GM23338 (cell line): ENCODE measurements around the gene DYRK1A. TPM values are rescaled to one million over a fixed set of nuclear protein-coding genes. Genes with fewer than 3 reads are reported as not detected.

Experiments used
- ATAC-seq: fragments of 200-7000 bp; cut with Tn5 transposase; 3 replicates; pipeline ENCODE4 v1.9.1; 2020
- DNase-seq: peaks from one replicate; pipeline ENCODE4 v3.0.0-alpha.2; 2015; ENCODE audit warnings: low spot score
- H2AFZ ChIP-seq: fragments of 200-600 bp; sonication (generic); 2 replicates; pipeline ENCODE4 v1.8.0; 2016; ENCODE audit warnings: antibody characterized with exemption, mild to moderate bottlenecking, moderate library complexity
- H3F3A ChIP-seq: fragments of 200-600 bp; sonication (generic); replicated peaks from 2 replicates; pipeline ENCODE4 v1.8.0; 2017; ENCODE audit warnings: antibody characterized with exemption, mixed run types, low read depth
- H3K27ac ChIP-seq: fragments of 200-600 bp; sonication (generic); 2 replicates; pipeline ENCODE4 v1.6.1; 2016; ENCODE audit warnings: low read depth
- H3K27me3 ChIP-seq: fragments of 200-600 bp; sonication (generic); 2 replicates; pipeline ENCODE4 v1.8.0; 2016; ENCODE audit warnings: mild to moderate bottlenecking, mixed run types, moderate library complexity; ENCODE audit not compliant: insufficient read depth
- H3K36me3 ChIP-seq: fragments of 200-600 bp; sonication (generic); 2 replicates; pipeline ENCODE4 v1.8.0; 2016; ENCODE audit warnings: mild to moderate bottlenecking; ENCODE audit not compliant: insufficient read depth
- H3K4me1 ChIP-seq: fragments of 200-600 bp; sonication (generic); 2 replicates; pipeline ENCODE4 v1.8.0; 2016; ENCODE audit warnings: mild to moderate bottlenecking, moderate library complexity; ENCODE audit not compliant: insufficient read depth
- H3K4me2 ChIP-seq: fragments of 200-600 bp; sonication (generic); 2 replicates; pipeline ENCODE4 v1.7.1; 2017; ENCODE audit warnings: mixed run types
- H3K4me3 ChIP-seq: fragments of 200-600 bp; sonication (generic); 2 replicates; pipeline ENCODE4 v1.6.1; 2016; ENCODE audit warnings: mixed run types
- H3K79me2 ChIP-seq: fragments of 200-600 bp; sonication (generic); replicated peaks from 2 replicates; pipeline ENCODE4 v1.8.0; 2017; ENCODE audit warnings: mild to moderate bottlenecking; ENCODE audit not compliant: insufficient read depth
- H3K9me2 ChIP-seq: fragments of 200-600 bp; sonication (generic); 2 replicates; pipeline ENCODE4 v1.8.0; 2017; ENCODE audit not compliant: insufficient read depth
- H4K20me1 ChIP-seq: fragments of 200-600 bp; sonication (generic); replicated peaks from 2 replicates; pipeline ENCODE4 v1.8.0; 2017; ENCODE audit warnings: mild to moderate bottlenecking; ENCODE audit not compliant: insufficient read depth
- H3K27ac Mint-ChIP-seq: 2 replicates; pipeline ENCODE4 v1.8.0; 2020; ENCODE audit warnings: inconsistent platforms, mild to moderate bottlenecking, moderate library complexity, mixed read lengths
- H3K27me3 Mint-ChIP-seq: 3 replicates; pipeline ENCODE4 v1.8.0; 2022; ENCODE audit warnings: low read depth, mild to moderate bottlenecking, moderate library complexity, mixed read lengths, inconsistent platforms; ENCODE audit not compliant: insufficient read depth, poor library complexity
- H3K36me3 Mint-ChIP-seq: 3 replicates; pipeline ENCODE4 v1.8.0; 2021; ENCODE audit warnings: low read depth, mild to moderate bottlenecking, inconsistent platforms, moderate library complexity, mixed read lengths
- H3K4me1 Mint-ChIP-seq: 3 replicates; pipeline ENCODE4 v1.8.0; 2020; ENCODE audit warnings: mild to moderate bottlenecking, inconsistent platforms, mixed read lengths
- H3K4me3 Mint-ChIP-seq: 3 replicates; pipeline ENCODE4 v1.8.0; 2021; ENCODE audit warnings: moderate library complexity, mild to moderate bottlenecking, inconsistent platforms, mixed read lengths
- H3K9me3 Mint-ChIP-seq: 3 replicates; pipeline ENCODE4 v1.8.0; 2020; ENCODE audit warnings: moderate library complexity, mild to moderate bottlenecking, inconsistent platforms, mixed read lengths
- CREB1 ChIP-seq: fragments of 250-450 bp; sonication (Bioruptor Pico); IDR thresholded peaks from 2 replicates; pipeline ENCODE4 v1.5.0; 2020; ENCODE audit warnings: low read depth, mild to moderate bottlenecking, moderate library complexity
- CTCF ChIP-seq, 2 experiments: fragments of 200-600 bp in 1 of 2; sonication (generic) in 1 of 2; conservative IDR thresholded peaks; 2 replicates each; pipeline versions ENCODE4 v1.5.1 to v1.6.1; 2016 to 2017; ENCODE audit warnings: antibody characterized with exemption in 2 of 2, low read depth in 2 of 2, mild to moderate bottlenecking in 2 of 2, moderate library complexity in 1 of 2
- ETS1 ChIP-seq: IDR thresholded peaks from 2 replicates; pipeline ENCODE4 v1.6.1; 2016; ENCODE audit warnings: antibody characterized with exemption
- EZH2 ChIP-seq: fragments of 200-600 bp; sonication (generic); IDR thresholded peaks from one replicate; pipeline ENCODE4 v1.8.0; 2017; ENCODE audit warnings: antibody characterized with exemption, mild to moderate bottlenecking, low read depth; ENCODE audit not compliant: unreplicated experiment
- EZH2phosphoT487 ChIP-seq: fragments of 200-600 bp; sonication (generic); IDR thresholded peaks from one replicate; pipeline ENCODE4 v1.8.1; 2018; ENCODE audit warnings: antibody characterized with exemption; ENCODE audit not compliant: unreplicated experiment
- JUNB ChIP-seq: IDR thresholded peaks from one replicate; pipeline ENCODE4 v1.6.1; 2016; ENCODE audit warnings: antibody characterized with exemption; ENCODE audit not compliant: unreplicated experiment
- NANOG ChIP-seq: IDR thresholded peaks from 2 replicates; pipeline ENCODE4 v1.6.1; 2016; ENCODE audit warnings: antibody characterized with exemption, borderline replicate concordance
- POLR2AphosphoS5 ChIP-seq: IDR thresholded peaks from 2 replicates; pipeline ENCODE4 v1.6.1; 2016; ENCODE audit warnings: antibody characterized with exemption, low read depth
- STAT1 ChIP-seq: IDR thresholded peaks from one replicate; pipeline ENCODE4 v1.6.1; 2016; ENCODE audit warnings: antibody characterized with exemption; ENCODE audit not compliant: unreplicated experiment
- ZNF114 ChIP-seq: fragments of 250-450 bp; sonication (Bioruptor Pico); IDR thresholded peaks from 2 replicates; pipeline ENCODE4 v1.5.0; 2020; ENCODE audit warnings: mild to moderate bottlenecking, moderate library complexity
- ZNF331 ChIP-seq: fragments of 250-450 bp; sonication (Bioruptor Pico); IDR thresholded peaks from 2 replicates; pipeline ENCODE4 v1.5.0; 2020; ENCODE audit warnings: low read depth, mild to moderate bottlenecking, moderate library complexity
- polyA plus RNA-seq: library from polyadenylated mRNA; unstranded; fragments of >200 nt; fragmentation: Nextera tagmentation; extraction: Ambion mirVana; gene quantifications from 2 replicates; pipeline ENCODE4 v1.2.1, GENCODE V29; 2016
- total RNA-seq: library from RNA; depleted of rRNA; stranded (reverse); fragments of >200 nt; shearing (Covaris generic); gene quantifications from 2 replicates; pipeline ENCODE4 v1.2.3, GENCODE V29; 2014
- TF ChIP-seq, protein P1 (sequence below): fragments of 250-450 bp; sonication (Bioruptor Pico); IDR thresholded peaks from 2 replicates; pipeline ENCODE4 v1.5.0; 2020; ENCODE audit warnings: mild to moderate bottlenecking, moderate library complexity
- TF ChIP-seq, protein P2 (sequence below): IDR thresholded peaks from one replicate; pipeline ENCODE4 v1.6.1; 2018; ENCODE audit warnings: antibody characterized with exemption; ENCODE audit not compliant: unreplicated experiment

The DYRK1A gene
- total and polyA plus RNA-seq, 2 experiments from 2014 or later, result 10.3 to 84.7 TPM

DNA sequence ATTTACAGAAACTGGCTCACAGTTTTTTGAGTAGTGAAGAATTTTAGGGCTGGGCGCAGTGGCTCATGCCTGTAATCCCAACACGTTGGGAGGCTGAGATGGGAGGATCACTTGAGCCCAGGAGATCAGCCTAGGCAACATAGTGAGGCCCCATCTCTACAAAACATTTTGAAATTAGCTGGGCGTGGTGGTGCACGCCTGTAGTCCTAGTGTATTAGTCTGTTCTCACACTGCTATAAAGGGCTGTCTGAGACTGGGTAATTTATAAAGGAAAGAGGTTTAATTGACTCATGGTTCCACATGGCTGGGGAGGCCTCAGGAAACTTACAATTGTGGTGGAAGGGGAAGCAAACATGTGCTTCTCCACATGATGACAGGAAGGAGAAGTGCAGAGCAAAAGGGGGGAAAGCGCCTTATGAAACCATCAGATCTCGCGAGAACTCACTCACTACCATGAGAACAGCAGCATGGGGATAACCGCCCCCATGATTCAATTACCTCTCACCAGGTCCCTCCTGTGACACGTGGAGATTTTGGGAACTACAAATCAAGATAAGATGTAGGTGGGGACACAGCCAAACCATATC is 24.4 kb upstream of the DYRK1A start:
- Mint-ChIP-seq H3K4me1 (peaks cover 12% of the 10 kb centered on the region), H3K27me3 (peaks cover 3% of the 10 kb centered on the region), H3K9me3 (peaks cover 4% of the 10 kb centered on the region), H3K27ac (no peak overlapping the region), H3K36me3 (0 out of 3 replicates have a peak, but pooled peaks cover 4% of the 10 kb centered on the region), H3K4me3 (no peak overlapping the region)
- ATAC-seq (no peak), DNase-seq (no peak)
- Histone ChIP-seq H2AFZ (no peak overlapping the region; the same call in 1 of the 2 replicates), H3K27me3 (no peaks in the 10 kb centered on the region), H4K20me1 (no peaks in the 10 kb centered on the region), H3F3A (no peaks in the 10 kb centered on the region), H3K36me3 (no peaks in the 10 kb centered on the region), H3K4me3 (no peak overlapping the region), H3K4me1 (peaks cover 5% of the 10 kb centered on the region), H3K79me2 (no peaks in the 10 kb centered on the region), H3K27ac (no peak overlapping the region), H3K9me2 (no peaks in the 10 kb centered on the region), H3K4me2 (no peak overlapping the region)
- TF ChIP-seq EZH2 (no peak), CREB1 (CRISPR knock-in tag) (no peak), CTCF (conservative IDR thresholded peaks at IDR 0.05; ENCODE audit: low read depth in 2 of 2) (no peak), NANOG (no peak), EZH2phosphoT487 (no peak), ZNF331 (CRISPR knock-in tag) (no peak), STAT1 (no peak), POLR2AphosphoS5 (no peak), ETS1 (no peak), JUNB (no peak), ZNF114 (CRISPR knock-in tag) (no peak)
- TF ChIP-seq, protein P1, sequence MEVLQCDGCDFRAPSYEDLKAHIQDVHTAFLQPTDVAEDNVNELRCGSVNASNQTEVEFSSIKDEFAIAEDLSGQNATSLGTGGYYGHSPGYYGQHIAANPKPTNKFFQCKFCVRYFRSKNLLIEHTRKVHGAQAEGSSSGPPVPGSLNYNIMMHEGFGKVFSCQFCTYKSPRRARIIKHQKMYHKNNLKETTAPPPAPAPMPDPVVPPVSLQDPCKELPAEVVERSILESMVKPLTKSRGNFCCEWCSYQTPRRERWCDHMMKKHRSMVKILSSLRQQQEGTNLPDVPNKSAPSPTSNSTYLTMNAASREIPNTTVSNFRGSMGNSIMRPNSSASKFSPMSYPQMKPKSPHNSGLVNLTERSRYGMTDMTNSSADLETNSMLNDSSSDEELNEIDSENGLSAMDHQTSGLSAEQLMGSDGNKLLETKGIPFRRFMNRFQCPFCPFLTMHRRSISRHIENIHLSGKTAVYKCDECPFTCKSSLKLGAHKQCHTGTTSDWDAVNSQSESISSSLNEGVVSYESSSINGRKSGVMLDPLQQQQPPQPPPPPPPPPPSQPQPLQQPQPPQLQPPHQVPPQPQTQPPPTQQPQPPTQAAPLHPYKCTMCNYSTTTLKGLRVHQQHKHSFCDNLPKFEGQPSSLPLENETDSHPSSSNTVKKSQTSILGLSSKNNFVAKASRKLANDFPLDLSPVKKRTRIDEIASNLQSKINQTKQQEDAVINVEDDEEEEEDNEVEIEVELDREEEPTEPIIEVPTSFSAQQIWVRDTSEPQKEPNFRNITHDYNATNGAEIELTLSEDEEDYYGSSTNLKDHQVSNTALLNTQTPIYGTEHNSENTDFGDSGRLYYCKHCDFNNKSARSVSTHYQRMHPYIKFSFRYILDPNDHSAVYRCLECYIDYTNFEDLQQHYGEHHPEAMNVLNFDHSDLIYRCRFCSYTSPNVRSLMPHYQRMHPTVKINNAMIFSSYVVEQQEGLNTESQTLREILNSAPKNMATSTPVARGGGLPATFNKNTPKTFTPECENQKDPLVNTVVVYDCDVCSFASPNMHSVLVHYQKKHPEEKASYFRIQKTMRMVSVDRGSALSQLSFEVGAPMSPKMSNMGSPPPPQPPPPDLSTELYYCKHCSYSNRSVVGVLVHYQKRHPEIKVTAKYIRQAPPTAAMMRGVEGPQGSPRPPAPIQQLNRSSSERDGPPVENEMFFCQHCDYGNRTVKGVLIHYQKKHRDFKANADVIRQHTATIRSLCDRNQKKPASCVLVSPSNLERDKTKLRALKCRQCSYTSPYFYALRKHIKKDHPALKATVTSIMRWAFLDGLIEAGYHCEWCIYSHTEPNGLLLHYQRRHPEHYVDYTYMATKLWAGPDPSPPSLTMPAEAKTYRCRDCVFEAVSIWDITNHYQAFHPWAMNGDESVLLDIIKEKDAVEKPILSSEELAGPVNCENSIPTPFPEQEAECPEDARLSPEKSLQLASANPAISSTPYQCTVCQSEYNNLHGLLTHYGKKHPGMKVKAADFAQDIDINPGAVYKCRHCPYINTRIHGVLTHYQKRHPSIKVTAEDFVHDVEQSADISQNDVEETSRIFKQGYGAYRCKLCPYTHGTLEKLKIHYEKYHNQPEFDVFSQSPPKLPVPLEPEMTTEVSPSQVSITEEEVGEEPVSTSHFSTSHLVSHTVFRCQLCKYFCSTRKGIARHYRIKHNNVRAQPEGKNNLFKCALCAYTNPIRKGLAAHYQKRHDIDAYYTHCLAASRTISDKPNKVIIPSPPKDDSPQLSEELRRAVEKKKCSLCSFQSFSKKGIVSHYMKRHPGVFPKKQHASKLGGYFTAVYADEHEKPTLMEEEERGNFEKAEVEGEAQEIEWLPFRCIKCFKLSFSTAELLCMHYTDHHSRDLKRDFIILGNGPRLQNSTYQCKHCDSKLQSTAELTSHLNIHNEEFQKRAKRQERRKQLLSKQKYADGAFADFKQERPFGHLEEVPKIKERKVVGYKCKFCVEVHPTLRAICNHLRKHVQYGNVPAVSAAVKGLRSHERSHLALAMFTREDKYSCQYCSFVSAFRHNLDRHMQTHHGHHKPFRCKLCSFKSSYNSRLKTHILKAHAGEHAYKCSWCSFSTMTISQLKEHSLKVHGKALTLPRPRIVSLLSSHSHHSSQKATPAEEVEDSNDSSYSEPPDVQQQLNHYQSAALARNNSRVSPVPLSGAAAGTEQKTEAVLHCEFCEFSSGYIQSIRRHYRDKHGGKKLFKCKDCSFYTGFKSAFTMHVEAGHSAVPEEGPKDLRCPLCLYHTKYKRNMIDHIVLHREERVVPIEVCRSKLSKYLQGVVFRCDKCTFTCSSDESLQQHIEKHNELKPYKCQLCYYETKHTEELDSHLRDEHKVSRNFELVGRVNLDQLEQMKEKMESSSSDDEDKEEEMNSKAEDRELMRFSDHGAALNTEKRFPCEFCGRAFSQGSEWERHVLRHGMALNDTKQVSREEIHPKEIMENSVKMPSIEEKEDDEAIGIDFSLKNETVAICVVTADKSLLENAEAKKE (CRISPR knock-in tag), result no peak
- TF ChIP-seq, protein P2, sequence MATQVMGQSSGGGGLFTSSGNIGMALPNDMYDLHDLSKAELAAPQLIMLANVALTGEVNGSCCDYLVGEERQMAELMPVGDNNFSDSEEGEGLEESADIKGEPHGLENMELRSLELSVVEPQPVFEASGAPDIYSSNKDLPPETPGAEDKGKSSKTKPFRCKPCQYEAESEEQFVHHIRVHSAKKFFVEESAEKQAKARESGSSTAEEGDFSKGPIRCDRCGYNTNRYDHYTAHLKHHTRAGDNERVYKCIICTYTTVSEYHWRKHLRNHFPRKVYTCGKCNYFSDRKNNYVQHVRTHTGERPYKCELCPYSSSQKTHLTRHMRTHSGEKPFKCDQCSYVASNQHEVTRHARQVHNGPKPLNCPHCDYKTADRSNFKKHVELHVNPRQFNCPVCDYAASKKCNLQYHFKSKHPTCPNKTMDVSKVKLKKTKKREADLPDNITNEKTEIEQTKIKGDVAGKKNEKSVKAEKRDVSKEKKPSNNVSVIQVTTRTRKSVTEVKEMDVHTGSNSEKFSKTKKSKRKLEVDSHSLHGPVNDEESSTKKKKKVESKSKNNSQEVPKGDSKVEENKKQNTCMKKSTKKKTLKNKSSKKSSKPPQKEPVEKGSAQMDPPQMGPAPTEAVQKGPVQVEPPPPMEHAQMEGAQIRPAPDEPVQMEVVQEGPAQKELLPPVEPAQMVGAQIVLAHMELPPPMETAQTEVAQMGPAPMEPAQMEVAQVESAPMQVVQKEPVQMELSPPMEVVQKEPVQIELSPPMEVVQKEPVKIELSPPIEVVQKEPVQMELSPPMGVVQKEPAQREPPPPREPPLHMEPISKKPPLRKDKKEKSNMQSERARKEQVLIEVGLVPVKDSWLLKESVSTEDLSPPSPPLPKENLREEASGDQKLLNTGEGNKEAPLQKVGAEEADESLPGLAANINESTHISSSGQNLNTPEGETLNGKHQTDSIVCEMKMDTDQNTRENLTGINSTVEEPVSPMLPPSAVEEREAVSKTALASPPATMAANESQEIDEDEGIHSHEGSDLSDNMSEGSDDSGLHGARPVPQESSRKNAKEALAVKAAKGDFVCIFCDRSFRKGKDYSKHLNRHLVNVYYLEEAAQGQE, result no peak
